Right lobe of liver (tissue), 6 donors: ENCODE measurements around the gene CAMK2D. TPM values are rescaled to one million over a fixed set of nuclear protein-coding genes. Genes with fewer than 3 reads are reported as not detected.

Experiments
- ATAC-seq, 4 donors: fragments of 200-7000 bp; cut with Tn5 transposase; one replicate each; pipeline ENCODE4 v1.9.1; 2020; ENCODE audit warnings: mild to moderate bottlenecking in 4 of 4, moderate library complexity in 4 of 4
- DNase-seq, 3 donors: peaks; one replicate each; pipeline ENCODE4 v3.0.0-alpha.2; 2020
- H3K27ac ChIP-seq, 3 donors: fragments of 200-600 bp; one replicate each; pipeline ENCODE4 v1.8.0; 2022
- H3K27me3 ChIP-seq, 2 donors: fragments of 200-600 bp; one replicate each; pipeline ENCODE4 v1.8.0; 2022
- H3K36me3 ChIP-seq, 4 donors: fragments of 200-600 bp; sonication (generic) in 1 of 4; one replicate each; pipeline versions ENCODE4 v1.5.1 to v1.8.0; 2017 to 2022; ENCODE audit warnings: control low read depth in 1 of 4
- H3K4me1 ChIP-seq, 4 donors: fragments of 200-600 bp; sonication (generic) in 1 of 4; one replicate each; pipeline versions ENCODE4 v1.5.1 to v1.8.0; 2017 to 2022; ENCODE audit warnings: control low read depth in 1 of 4
- H3K4me3 ChIP-seq, 3 donors: fragments of 200-600 bp; one replicate each; pipeline ENCODE4 v1.8.0; 2022
- H3K9me3 ChIP-seq, 4 donors: fragments of 200-600 bp; sonication (generic) in 1 of 4; one replicate each; pipeline versions ENCODE4 v1.5.1 to v1.8.0; 2017 to 2022; ENCODE audit warnings: control low read depth in 1 of 4
- CTCF ChIP-seq, 4 donors: fragments of 200-600 bp in 3 of 4; fragments of 450-650 bp in 1 of 4; IDR thresholded peaks; one replicate each; pipeline versions ENCODE4 v1.5.1 to v1.8.0; 2016 to 2022; ENCODE audit warnings: antibody characterized with exemption in 4 of 4, mild to moderate bottlenecking in 2 of 4
- POLR2A ChIP-seq: fragments of 450-650 bp; IDR thresholded peaks from one replicate; pipeline ENCODE4 v1.6.1; 2017; ENCODE audit warnings: antibody characterized with exemption, mild to moderate bottlenecking
- WGBS: methylation state at CpG from one replicate; pipeline ENCODE4 v1.1.6; 2018; ENCODE audit warnings: low coverage, low lambda C conversion rate; ENCODE audit not compliant: insufficient coverage; ENCODE audit errors: missing lambda C conversion rate; 5-methylcytosine and 5-hydroxymethylcytosine counted together
- intact Hi-C, 2 donors: fragments of 100-400 bp; cut with DNase I; formaldehyde crosslinking; loops; one replicate each; pipeline versions ENCODE4 v1.11.2 to v1.14.1; 2022
- total RNA-seq, 6 experiments: library from RNA; depleted of rRNA in 2 of 6; stranded (reverse); fragments of >200 nt in 2 of 6; fragmentation: NEBNext Ultra II Directional in 3 of 6; extraction: Animal tissue kit (Norgen Biotek cat#: 25700) in 3 of 6; gene quantifications; one replicate each; pipeline versions ENCODE4 v1.1.0 to v1.2.4, GENCODE V29; 2016 to 2023
- donor health status: DM: no; HTN: yes; CAD: no.
- donor health status: DM: no; HTN: no; CAD: no.
- donor health status: DM: no; HTN: no; CAD: no.
- donor health status: DM: no; HTN: yes; CAD: no.
- donor health status: DM: no; HTN: yes; CAD: no.

Gene CAMK2D
- total RNA-seq, 6 experiments from 2014 or later = 17.0 to 30.6 (median 22.6) TPM

DNA sequence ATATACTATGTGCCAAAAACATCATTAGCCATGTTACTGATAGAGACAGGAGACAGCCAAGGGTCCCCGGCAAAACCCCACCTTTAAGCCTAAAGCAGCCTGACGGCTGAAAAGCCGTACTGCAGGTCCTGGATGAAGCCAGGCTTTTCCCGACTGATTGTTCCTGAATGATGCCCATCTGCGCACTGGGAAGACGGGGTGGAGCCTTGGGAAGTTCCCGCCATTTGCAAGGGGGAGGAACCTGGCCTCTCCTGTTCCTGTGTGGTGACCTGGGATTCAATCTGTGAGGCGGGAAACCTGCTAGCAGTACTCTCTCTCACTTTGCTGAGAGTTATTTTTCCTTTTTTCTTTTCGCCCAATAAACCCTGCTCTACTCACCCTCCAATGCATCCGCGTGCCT is 15.1 kb upstream of the CAMK2D start:
- ATAC-seq = no peak
- H3K27ac ChIP-seq = no peak overlapping the region
- H3K36me3 ChIP-seq = no peaks in the 10 kb centered on the region
- H3K27me3 ChIP-seq = no peaks in the 10 kb centered on the region
- no peak overlapping the region for H3K4me3 ChIP-seq
- intact Hi-C loops = no loop called here
- DNase-seq = no peak
- no peaks in the 10 kb centered on the region for H3K9me3 ChIP-seq
- H3K4me1 ChIP-seq = no peaks in the 10 kb centered on the region
- WGBS = 86% methylated on average over 10 of the region's 11 CpGs
- TF ChIP-seq POLR2A (no peak), CTCF (IDR thresholded peaks at IDR 0.05) (no peak)

GRCh38 chr4:113776016-113776415 is 14.5 kb upstream of the CAMK2D start:
- DNase-seq = no peak
- Histone ChIP-seq H3K4me1 (no peaks in the 10 kb centered on the region), H3K27me3 (no peaks in the 10 kb centered on the region), H3K36me3 (no peaks in the 10 kb centered on the region), H3K27ac (no peak overlapping the region), H3K9me3 (no peaks in the 10 kb centered on the region), H3K4me3 (no peak overlapping the region)
- no peak for ATAC-seq
- 44% methylated on average over 4 of the region's 4 CpGs for WGBS
- TF ChIP-seq POLR2A = no peak
- no peak for TF ChIP-seq CTCF (IDR thresholded peaks at IDR 0.05)
- intact Hi-C loops = no loop called here

DNA sequence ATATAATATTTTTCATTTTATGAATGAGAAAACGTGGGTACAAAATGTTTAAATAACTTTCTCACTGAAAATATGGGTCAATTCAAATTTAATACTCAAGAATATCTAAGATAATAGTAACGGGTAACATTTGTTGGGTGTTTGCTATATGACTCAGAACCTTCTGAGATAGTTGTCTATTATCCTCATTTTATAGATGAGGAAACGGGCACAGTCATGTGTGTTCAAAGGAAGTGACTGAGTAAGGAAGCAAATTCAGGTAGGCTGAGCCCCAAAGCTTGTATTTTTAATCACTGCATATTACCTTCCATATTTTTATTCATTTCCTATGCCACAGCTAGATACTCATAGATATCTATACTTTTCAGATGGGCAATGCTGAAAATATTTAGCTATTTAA is 12.2 kb upstream of the CAMK2D start:
- Histone ChIP-seq H3K27me3 (no peaks in the 10 kb centered on the region), H3K9me3 (no peaks in the 10 kb centered on the region), H3K36me3 (no peaks in the 10 kb centered on the region), H3K4me3 (no peak overlapping the region), H3K4me1 (no peaks in the 10 kb centered on the region), H3K27ac (no peak overlapping the region)
- TF ChIP-seq POLR2A (no peak), CTCF (IDR thresholded peaks at IDR 0.05) (no peak)
- no peak for DNase-seq
- intact Hi-C loops = no loop called here
- ATAC-seq = no peak
- WGBS = 76% methylated on average over 3 of the region's 3 CpGs

- 66% methylated on average over 11 of the region's 14 CpGs for WGBS
Measured at GRCh38 chr4:113773014-113773413, 11.5 kb upstream of the CAMK2D start.

More at GRCh38 chr4:113773014-113773413, 11.5 kb upstream of the CAMK2D start:
- H3K27me3 ChIP-seq = no peaks in the 10 kb centered on the region
- TF ChIP-seq CTCF (IDR thresholded peaks at IDR 0.05) (no peak), POLR2A (no peak)
- no peaks in the 10 kb centered on the region for H3K36me3 ChIP-seq
- ATAC-seq (no peak), DNase-seq (no peak)
- no peaks in the 10 kb centered on the region for H3K4me1 ChIP-seq
- H3K4me3 ChIP-seq = no peak overlapping the region
- intact Hi-C loops = no loop called here
- no peaks in the 10 kb centered on the region for H3K9me3 ChIP-seq
- no peak overlapping the region for H3K27ac ChIP-seq
